ENCODE results near the gene IL1RAP. TPM values are rescaled to one million over a fixed set of nuclear protein-coding genes. Genes with fewer than 3 reads are reported as not detected.

Gene IL1RAP
- total RNA-seq, 1 donor from 2014 or later, result 10.8 TPM

DNA sequence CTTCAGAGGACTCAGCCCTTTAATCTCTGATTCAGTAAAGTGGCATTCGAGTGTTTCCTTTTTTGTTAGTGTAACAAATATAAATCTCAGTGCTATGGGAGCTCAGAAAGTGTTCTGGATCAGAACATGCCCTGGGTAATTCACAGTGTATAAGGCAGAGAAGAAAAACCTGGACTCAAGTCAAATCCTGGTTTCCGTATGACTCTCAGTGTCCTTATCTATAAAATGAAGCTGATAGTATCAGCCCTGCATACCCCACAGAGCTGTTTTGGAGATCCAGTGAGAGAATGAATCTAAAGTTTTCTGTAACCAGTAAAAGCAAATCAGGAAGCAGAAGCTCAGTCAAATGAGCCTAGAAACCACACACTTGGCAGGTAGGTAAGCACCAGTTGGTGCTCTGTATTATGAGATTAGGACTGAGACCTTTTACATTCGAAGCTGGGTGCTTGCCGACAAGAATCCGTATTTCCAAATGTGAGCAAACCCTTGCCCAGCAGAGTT is 67.2 kb downstream of the IL1RAP start:
- TF ChIP-seq, protein P1, sequence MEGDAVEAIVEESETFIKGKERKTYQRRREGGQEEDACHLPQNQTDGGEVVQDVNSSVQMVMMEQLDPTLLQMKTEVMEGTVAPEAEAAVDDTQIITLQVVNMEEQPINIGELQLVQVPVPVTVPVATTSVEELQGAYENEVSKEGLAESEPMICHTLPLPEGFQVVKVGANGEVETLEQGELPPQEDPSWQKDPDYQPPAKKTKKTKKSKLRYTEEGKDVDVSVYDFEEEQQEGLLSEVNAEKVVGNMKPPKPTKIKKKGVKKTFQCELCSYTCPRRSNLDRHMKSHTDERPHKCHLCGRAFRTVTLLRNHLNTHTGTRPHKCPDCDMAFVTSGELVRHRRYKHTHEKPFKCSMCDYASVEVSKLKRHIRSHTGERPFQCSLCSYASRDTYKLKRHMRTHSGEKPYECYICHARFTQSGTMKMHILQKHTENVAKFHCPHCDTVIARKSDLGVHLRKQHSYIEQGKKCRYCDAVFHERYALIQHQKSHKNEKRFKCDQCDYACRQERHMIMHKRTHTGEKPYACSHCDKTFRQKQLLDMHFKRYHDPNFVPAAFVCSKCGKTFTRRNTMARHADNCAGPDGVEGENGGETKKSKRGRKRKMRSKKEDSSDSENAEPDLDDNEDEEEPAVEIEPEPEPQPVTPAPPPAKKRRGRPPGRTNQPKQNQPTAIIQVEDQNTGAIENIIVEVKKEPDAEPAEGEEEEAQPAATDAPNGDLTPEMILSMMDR (IDR thresholded peaks at IDR 0.05; ENCODE audit: insufficient read depth, low read length, poor library complexity, severe bottlenecking), result no peak
- DNase-seq (ENCODE audit: low read depth), result no peak
- H3K4me3 ChIP-seq (ENCODE audit: low read depth, low read length), result no peak overlapping the region
- no peaks in the 10 kb centered on the region for H3K27me3 ChIP-seq (ENCODE audit: control insufficient read depth, insufficient read depth, low read length)
- H3K36me3 ChIP-seq (ENCODE audit: control insufficient read depth, insufficient read depth, low read length), result no peaks in the 10 kb centered on the region

- Histone ChIP-seq H3K36me3 (ENCODE audit: control insufficient read depth, insufficient read depth, low read length) (no peaks in the 10 kb centered on the region), H3K4me3 (ENCODE audit: low read depth, low read length) (no peak overlapping the region), H3K27me3 (ENCODE audit: control insufficient read depth, insufficient read depth, low read length) (no peaks in the 10 kb centered on the region)
- TF ChIP-seq, protein P1 (IDR thresholded peaks at IDR 0.05; ENCODE audit: insufficient read depth, low read length, poor library complexity, severe bottlenecking), result no peak
- no peak for DNase-seq (ENCODE audit: low read depth)
These were observed 68.8 kb downstream of the IL1RAP start for GRCh38 chr3:190582667-190583066.

DNA sequence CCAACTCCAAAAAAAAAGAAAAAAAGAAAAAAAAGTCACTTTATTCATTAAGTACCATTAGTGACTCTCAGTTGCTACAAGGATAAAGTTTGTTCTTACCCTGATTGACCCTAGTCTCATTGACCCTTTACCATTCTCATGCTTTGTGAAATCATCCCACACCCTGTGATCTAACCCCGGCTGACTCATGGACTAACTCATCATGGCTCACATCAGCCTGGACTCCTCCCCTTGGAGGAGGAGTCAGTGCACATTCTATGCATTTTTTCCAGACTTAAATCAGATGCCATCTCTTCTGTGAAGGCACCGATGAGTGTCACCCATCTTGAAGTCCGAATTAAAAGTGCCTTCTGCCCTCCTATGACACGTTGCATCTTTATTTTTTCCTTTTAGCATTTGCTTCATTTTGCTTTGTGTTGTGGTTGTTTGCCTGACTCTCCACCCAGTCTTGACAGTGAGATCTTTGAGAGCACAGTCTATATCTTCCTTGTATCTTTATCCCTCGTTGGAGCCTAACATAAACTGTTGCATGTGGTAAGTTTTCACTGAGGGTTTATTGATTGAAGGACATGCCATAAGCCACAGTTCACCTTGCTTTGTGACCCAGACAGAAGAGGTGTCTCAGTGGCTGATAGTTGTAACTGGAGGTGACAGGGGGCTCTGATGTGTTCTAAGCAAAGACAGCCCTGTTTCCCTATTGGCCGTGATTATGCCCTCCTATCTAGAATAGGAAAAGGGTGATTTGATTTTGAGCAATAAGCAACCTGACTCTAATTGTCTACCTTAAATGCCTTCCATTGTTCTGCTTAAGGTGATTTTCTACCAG is 72.1 kb downstream of the IL1RAP start:
- H3K4me3 ChIP-seq (ENCODE audit: low read depth, low read length), result no peak overlapping the region
- TF ChIP-seq, protein P1 (IDR thresholded peaks at IDR 0.05; ENCODE audit: insufficient read depth, low read length, poor library complexity, severe bottlenecking), result no peak
- no peaks in the 10 kb centered on the region for H3K27me3 ChIP-seq (ENCODE audit: control insufficient read depth, insufficient read depth, low read length)
- H3K36me3 ChIP-seq (ENCODE audit: control insufficient read depth, insufficient read depth, low read length), result no peaks in the 10 kb centered on the region
- DNase-seq (ENCODE audit: low read depth), result peak; percentile 94

DNA sequence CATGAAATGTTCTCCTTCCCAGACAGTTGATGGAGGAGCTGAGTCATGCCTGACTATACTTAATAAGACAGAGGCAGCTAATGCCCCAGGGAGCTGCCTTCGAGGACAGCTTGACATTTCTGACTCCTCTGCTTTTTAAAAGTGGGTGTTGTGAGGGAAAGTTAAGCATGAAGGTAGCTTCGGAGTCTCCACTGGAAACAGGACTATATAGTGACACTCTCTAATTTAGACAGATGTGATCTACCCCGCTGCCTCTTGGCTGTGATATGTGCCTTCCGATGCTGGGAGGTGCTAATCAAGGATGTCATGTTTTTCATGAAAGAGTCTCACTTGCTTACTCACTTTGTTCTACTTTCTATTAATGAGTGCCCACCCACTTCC is 72.7 kb downstream of the IL1RAP start:
- Histone ChIP-seq H3K4me3 (ENCODE audit: low read depth, low read length) (no peak overlapping the region), H3K27me3 (ENCODE audit: control insufficient read depth, insufficient read depth, low read length) (no peaks in the 10 kb centered on the region), H3K36me3 (ENCODE audit: control insufficient read depth, insufficient read depth, low read length) (no peaks in the 10 kb centered on the region)
- DNase-seq (ENCODE audit: low read depth), result peak; percentile 70
- TF ChIP-seq, protein P1 (IDR thresholded peaks at IDR 0.05; ENCODE audit: insufficient read depth, low read length, poor library complexity, severe bottlenecking), result no peak

DNA sequence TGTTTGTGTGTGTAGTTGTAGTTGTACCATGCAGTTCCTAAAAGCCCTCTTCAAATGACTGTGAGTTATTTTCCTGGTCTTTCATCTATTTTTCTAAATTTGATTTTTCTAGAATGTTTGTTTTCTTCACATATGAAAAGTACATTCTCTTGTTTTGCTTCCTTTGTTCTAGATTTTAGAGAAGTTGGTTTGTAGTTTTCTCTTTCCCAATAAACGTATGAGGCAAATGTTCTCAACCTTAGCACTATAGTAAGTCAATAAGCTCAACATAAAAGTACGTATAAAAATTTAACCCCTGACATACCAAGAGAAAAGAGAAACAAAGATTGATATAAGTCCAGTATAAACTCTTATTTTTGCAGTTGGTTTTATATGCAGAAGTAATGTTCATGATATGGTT is 74.7 kb downstream of the IL1RAP start:
- no peaks in the 10 kb centered on the region for H3K27me3 ChIP-seq (ENCODE audit: control insufficient read depth, insufficient read depth, low read length)
- no peaks in the 10 kb centered on the region for H3K36me3 ChIP-seq (ENCODE audit: control insufficient read depth, insufficient read depth, low read length)
- TF ChIP-seq, protein P1 (IDR thresholded peaks at IDR 0.05; ENCODE audit: insufficient read depth, low read length, poor library complexity, severe bottlenecking), result no peak
- no peak overlapping the region for H3K4me3 ChIP-seq (ENCODE audit: low read depth, low read length)
- DNase-seq (ENCODE audit: low read depth), result no peak
